ENCODE results near the gene EXOC4.

DNA sequence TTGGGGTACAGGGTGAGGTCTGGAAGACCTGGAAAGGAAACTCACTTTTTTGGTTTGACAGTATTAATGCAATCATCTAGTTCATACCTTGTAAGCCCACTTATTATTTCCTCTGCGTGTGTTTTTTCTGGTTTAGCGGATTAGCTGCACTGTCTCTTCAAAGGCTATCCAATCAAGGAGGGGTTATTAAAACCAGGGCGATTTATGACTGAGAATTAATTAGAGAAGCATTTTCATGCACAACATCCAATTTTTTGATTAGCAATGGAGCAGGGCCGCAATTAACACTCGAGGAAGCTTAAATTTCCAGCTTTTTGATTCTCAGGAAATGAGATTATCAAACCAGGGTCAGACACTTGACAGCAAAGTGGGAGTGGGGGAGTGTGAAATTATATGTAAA, 248.9 kb downstream of the EXOC4 start:
- TF ChIP-seq ZSCAN9 (CRISPR knock-in tag; IDR thresholded peaks at IDR 0.05; ENCODE audit: borderline replicate concordance) (no peak), MTF1 (CRISPR knock-in tag; IDR thresholded peaks at IDR 0.05) (no peak), SRSF1 (optimal IDR thresholded peaks at IDR 0.05; ENCODE audit: low read depth, low read length) (no peak), ZNF121 (CRISPR knock-in tag; IDR thresholded peaks at IDR 0.05) (no peak), RNF2 (conservative IDR thresholded peaks at IDR 0.05; ENCODE audit: low read depth) (no peak), NFE2L2 (IDR thresholded peaks at IDR 0.05; ENCODE audit: low read length) (no peak), EZH2 (conservative IDR thresholded peaks at IDR 0.05; ENCODE audit: low read depth, low read length) (no peak), SP4 (CRISPR knock-in tag; IDR thresholded peaks at IDR 0.05) (no peak), ZNF550 (CRISPR knock-in tag; IDR thresholded peaks at IDR 0.05; ENCODE audit: borderline replicate concordance) (no peak), SOX5 (CRISPR knock-in tag; IDR thresholded peaks at IDR 0.05; ENCODE audit: borderline replicate concordance) (no peak), ZNF263 (CRISPR knock-in tag; IDR thresholded peaks at IDR 0.05) (no peak)
- TF ChIP-seq, protein P1, sequence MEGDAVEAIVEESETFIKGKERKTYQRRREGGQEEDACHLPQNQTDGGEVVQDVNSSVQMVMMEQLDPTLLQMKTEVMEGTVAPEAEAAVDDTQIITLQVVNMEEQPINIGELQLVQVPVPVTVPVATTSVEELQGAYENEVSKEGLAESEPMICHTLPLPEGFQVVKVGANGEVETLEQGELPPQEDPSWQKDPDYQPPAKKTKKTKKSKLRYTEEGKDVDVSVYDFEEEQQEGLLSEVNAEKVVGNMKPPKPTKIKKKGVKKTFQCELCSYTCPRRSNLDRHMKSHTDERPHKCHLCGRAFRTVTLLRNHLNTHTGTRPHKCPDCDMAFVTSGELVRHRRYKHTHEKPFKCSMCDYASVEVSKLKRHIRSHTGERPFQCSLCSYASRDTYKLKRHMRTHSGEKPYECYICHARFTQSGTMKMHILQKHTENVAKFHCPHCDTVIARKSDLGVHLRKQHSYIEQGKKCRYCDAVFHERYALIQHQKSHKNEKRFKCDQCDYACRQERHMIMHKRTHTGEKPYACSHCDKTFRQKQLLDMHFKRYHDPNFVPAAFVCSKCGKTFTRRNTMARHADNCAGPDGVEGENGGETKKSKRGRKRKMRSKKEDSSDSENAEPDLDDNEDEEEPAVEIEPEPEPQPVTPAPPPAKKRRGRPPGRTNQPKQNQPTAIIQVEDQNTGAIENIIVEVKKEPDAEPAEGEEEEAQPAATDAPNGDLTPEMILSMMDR (CRISPR knock-in tag; IDR thresholded peaks at IDR 0.05) = no peak
- TF ChIP-seq, protein P2, sequence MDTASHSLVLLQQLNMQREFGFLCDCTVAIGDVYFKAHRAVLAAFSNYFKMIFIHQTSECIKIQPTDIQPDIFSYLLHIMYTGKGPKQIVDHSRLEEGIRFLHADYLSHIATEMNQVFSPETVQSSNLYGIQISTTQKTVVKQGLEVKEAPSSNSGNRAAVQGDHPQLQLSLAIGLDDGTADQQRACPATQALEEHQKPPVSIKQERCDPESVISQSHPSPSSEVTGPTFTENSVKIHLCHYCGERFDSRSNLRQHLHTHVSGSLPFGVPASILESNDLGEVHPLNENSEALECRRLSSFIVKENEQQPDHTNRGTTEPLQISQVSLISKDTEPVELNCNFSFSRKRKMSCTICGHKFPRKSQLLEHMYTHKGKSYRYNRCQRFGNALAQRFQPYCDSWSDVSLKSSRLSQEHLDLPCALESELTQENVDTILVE (CRISPR knock-in tag; IDR thresholded peaks at IDR 0.05) = no peak
- TF ChIP-seq, protein P3, sequence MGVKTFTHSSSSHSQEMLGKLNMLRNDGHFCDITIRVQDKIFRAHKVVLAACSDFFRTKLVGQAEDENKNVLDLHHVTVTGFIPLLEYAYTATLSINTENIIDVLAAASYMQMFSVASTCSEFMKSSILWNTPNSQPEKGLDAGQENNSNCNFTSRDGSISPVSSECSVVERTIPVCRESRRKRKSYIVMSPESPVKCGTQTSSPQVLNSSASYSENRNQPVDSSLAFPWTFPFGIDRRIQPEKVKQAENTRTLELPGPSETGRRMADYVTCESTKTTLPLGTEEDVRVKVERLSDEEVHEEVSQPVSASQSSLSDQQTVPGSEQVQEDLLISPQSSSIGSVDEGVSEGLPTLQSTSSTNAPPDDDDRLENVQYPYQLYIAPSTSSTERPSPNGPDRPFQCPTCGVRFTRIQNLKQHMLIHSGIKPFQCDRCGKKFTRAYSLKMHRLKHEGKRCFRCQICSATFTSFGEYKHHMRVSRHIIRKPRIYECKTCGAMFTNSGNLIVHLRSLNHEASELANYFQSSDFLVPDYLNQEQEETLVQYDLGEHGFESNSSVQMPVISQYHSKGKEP (CRISPR knock-in tag; IDR thresholded peaks at IDR 0.05) = no peak

Measured in HepG2 (cell line).